NB4 (cell line): Measurements from ENCODE around the gene SGMS2.

Experiments
- CTCF ChIP-seq: IDR thresholded peaks from one replicate; pipeline ENCODE4 v1.5.1; 2012; ENCODE audit warnings: low read depth, low read length
- POLR2A ChIP-seq: IDR thresholded peaks from 2 replicates; pipeline ENCODE4 v1.6.1; 2011; ENCODE audit warnings: mild to moderate bottlenecking; ENCODE audit not compliant: insufficient read length; ENCODE audit errors: extremely low read depth

- TF ChIP-seq CTCF (no peak), POLR2A (no peak)
These were observed 9.6 kb upstream of the SGMS2 start for GRCh38 chr4:107815158-107815557.
